HEK293 (cell line): Measurements from ENCODE around the gene PDZRN4.

Experiments
- GLI2 ChIP-seq: fragments of 450-650 bp; formaldehyde crosslinking; IDR thresholded peaks from 2 replicates; pipeline ENCODE4; 2017; ENCODE audit warnings: missing biosample characterization, missing genetic modification characterization, low read depth, borderline replicate concordance
- KLF1 ChIP-seq: fragments of 450-650 bp; formaldehyde crosslinking; IDR thresholded peaks from 2 replicates; pipeline ENCODE4 v1.5.1; 2016; ENCODE audit warnings: missing biosample characterization, missing genetic modification characterization
- KLF7 ChIP-seq: fragments of 450-650 bp; formaldehyde crosslinking; IDR thresholded peaks from 2 replicates; pipeline ENCODE4 v1.5.1; 2016; ENCODE audit warnings: missing biosample characterization, missing genetic modification characterization, borderline replicate concordance
- MZF1 ChIP-seq: fragments of 450-650 bp; formaldehyde crosslinking; IDR thresholded peaks from 2 replicates; pipeline ENCODE4 v1.5.1; 2017; ENCODE audit warnings: missing biosample characterization, missing genetic modification characterization, borderline replicate concordance
- PRDM2 ChIP-seq: fragments of 450-650 bp; formaldehyde crosslinking; IDR thresholded peaks from 2 replicates; pipeline ENCODE4 v1.5.1; 2016; ENCODE audit warnings: missing biosample characterization, missing genetic modification characterization, borderline replicate concordance
- RBAK ChIP-seq: fragments of 450-650 bp; formaldehyde crosslinking; IDR thresholded peaks from 2 replicates; pipeline ENCODE4 v1.5.1; 2016; ENCODE audit warnings: missing biosample characterization, missing genetic modification characterization
- SETDB1 ChIP-seq: IDR thresholded peaks from one replicate; pipeline ENCODE4 v1.6.1; 2017; ENCODE audit warnings: mild to moderate bottlenecking, low read length, moderate library complexity, mixed read lengths; ENCODE audit not compliant: insufficient read length
- SP3 ChIP-seq: fragments of 450-650 bp; formaldehyde crosslinking; IDR thresholded peaks from 2 replicates; pipeline ENCODE4 v1.5.1; 2016; ENCODE audit warnings: missing biosample characterization, missing genetic modification characterization
- TCF7L2 ChIP-seq: IDR thresholded peaks from 2 replicates; pipeline ENCODE4 v1.6.1; 2011; ENCODE audit warnings: low read depth, mild to moderate bottlenecking, inconsistent platforms, low read length, moderate library complexity, borderline replicate concordance
- YY2 ChIP-seq: fragments of 450-650 bp; formaldehyde crosslinking; IDR thresholded peaks from 2 replicates; pipeline ENCODE4 v1.5.1; 2016; ENCODE audit warnings: missing biosample characterization, missing genetic modification characterization
- ZBTB21 ChIP-seq: fragments of 450-650 bp; formaldehyde crosslinking; IDR thresholded peaks from 2 replicates; pipeline ENCODE4 v1.5.1; 2017; ENCODE audit warnings: missing biosample characterization, missing genetic modification characterization
- ZBTB8A ChIP-seq: fragments of 450-650 bp; formaldehyde crosslinking; IDR thresholded peaks from 2 replicates; pipeline ENCODE4 v1.5.1; 2016; ENCODE audit warnings: missing biosample characterization, missing genetic modification characterization
- ZNF18 ChIP-seq: fragments of 450-650 bp; formaldehyde crosslinking; IDR thresholded peaks from 2 replicates; pipeline ENCODE4 v1.5.1; 2016; ENCODE audit warnings: missing biosample characterization, missing genetic modification characterization
- ZNF223 ChIP-seq: fragments of 450-650 bp; formaldehyde crosslinking; IDR thresholded peaks from 2 replicates; pipeline ENCODE4 v1.5.1; 2016; ENCODE audit warnings: missing biosample characterization, missing genetic modification characterization
- ZNF239 ChIP-seq: fragments of 450-650 bp; formaldehyde crosslinking; IDR thresholded peaks from 2 replicates; pipeline ENCODE4 v1.5.1; 2016; ENCODE audit warnings: missing biosample characterization, missing genetic modification characterization
- ZNF24 ChIP-seq: fragments of 450-650 bp; formaldehyde crosslinking; IDR thresholded peaks from 2 replicates; pipeline ENCODE4 v1.5.1; 2016; ENCODE audit warnings: missing biosample characterization, missing genetic modification characterization
- ZNF292 ChIP-seq: fragments of 450-650 bp; formaldehyde crosslinking; IDR thresholded peaks from 2 replicates; pipeline ENCODE4 v1.5.1; 2016; ENCODE audit warnings: low read depth, missing biosample characterization, missing genetic modification characterization, borderline replicate concordance
- ZNF311 ChIP-seq: fragments of 450-650 bp; formaldehyde crosslinking; IDR thresholded peaks from 2 replicates; pipeline ENCODE4 v1.5.1; 2017; ENCODE audit warnings: missing biosample characterization, missing genetic modification characterization, borderline replicate concordance
- ZNF366 ChIP-seq: fragments of 450-650 bp; formaldehyde crosslinking; conservative IDR thresholded peaks from 2 replicates; pipeline ENCODE4 v1.5.1; 2016; ENCODE audit warnings: missing biosample characterization, missing genetic modification characterization
- ZNF433 ChIP-seq: fragments of 450-650 bp; formaldehyde crosslinking; IDR thresholded peaks from 2 replicates; pipeline ENCODE4 v1.5.1; 2016; ENCODE audit warnings: missing biosample characterization, missing genetic modification characterization, low read depth
- ZNF513 ChIP-seq: fragments of 450-650 bp; IDR thresholded peaks from 2 replicates; pipeline ENCODE4 v1.5.1; 2018; ENCODE audit warnings: missing biosample characterization, missing genetic modification characterization
- ZNF514 ChIP-seq: fragments of 450-650 bp; formaldehyde crosslinking; IDR thresholded peaks from 2 replicates; pipeline ENCODE4 v1.5.1; 2016; ENCODE audit warnings: missing biosample characterization, missing genetic modification characterization
- ZNF677 ChIP-seq: fragments of 450-650 bp; IDR thresholded peaks from 2 replicates; pipeline ENCODE4 v1.5.0; 2018; ENCODE audit warnings: missing biosample characterization, mild to moderate bottlenecking, missing genetic modification characterization, moderate library complexity
- ZNF707 ChIP-seq: fragments of 450-650 bp; formaldehyde crosslinking; IDR thresholded peaks from 2 replicates; pipeline ENCODE4 v1.5.1; 2016; ENCODE audit warnings: missing biosample characterization, missing genetic modification characterization
- TF ChIP-seq, protein P1 (sequence below): fragments of 450-650 bp; formaldehyde crosslinking; IDR thresholded peaks from 2 replicates; pipeline ENCODE4 v1.5.1; 2017; ENCODE audit warnings: missing biosample characterization, missing genetic modification characterization
- TF ChIP-seq, protein P2 (sequence below): fragments of 450-650 bp; formaldehyde crosslinking; IDR thresholded peaks from 2 replicates; pipeline ENCODE4 v1.5.0; 2017; ENCODE audit warnings: missing biosample characterization, missing genetic modification characterization, borderline replicate concordance

PDZRN4 gene

DNA sequence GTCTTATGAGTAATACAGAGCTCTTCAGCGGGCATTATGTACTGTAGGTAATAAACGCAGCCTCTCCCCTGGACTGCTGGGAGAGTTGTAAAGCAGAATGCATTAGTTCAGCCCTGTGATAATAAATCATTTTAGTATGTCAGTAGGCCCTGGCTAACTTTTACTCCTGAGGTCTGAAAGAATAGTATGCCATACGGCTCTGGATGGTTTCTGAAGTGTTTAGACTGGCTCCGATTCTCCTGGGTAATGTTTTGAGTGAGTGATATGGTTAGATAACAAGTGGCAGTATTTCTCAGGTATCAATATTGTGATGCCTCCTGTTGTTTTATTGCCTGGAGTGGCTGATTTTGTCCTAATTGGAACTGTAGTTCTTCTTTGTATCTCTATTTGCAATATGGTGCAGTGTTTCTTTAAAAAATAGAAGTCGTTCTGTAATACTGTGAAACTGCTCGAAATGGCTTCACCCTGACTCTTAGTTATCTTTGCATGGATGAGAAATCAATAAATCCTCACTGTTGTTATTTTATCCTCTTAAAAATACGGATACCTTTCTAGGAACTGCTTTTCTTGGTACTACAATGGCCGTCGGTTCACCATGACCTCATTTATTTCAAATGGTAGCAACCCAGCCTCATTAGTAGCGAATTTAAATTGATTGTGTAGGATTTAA, 100.2 kb downstream of the PDZRN4 start (continued):
- TF ChIP-seq KLF1 (tag by site-specific recombination) (peak; percentile 76), SP3 (tag by site-specific recombination) (no peak), ZNF514 (tag by site-specific recombination) (no peak), ZNF18 (tag by site-specific recombination) (peak; percentile 90), ZNF513 (tag by site-specific recombination) (peak; percentile 46), ZNF292 (tag by site-specific recombination) (no peak), ZBTB8A (peak; percentile 75), ZBTB21 (no peak; the same call in 1 of the 2 replicates), ZNF239 (tag by site-specific recombination) (peak; percentile 13; the same call in 1 of the 2 replicates), ZNF24 (peak; percentile 99), GLI2 (tag by site-specific recombination) (peak; percentile 98), YY2 (tag by site-specific recombination) (0 out of 2 replicates have a peak, but pooled peaks have one; percentile 17), ZNF677 (tag by site-specific recombination) (no peak), MZF1 (tag by site-specific recombination) (peak; percentile 76; the same call in 1 of the 2 replicates), RBAK (no peak), ZNF311 (tag by site-specific recombination) (no peak), ZNF707 (tag by site-specific recombination) (no peak), ZNF433 (tag by site-specific recombination) (no peak), SETDB1 (no peak), TCF7L2 (peak; percentile 82), KLF7 (tag by site-specific recombination) (peak; percentile 92; the same call in 1 of the 2 replicates), PRDM2 (tag by site-specific recombination) (no peak), ZNF223 (no peak), ZNF366 (tag by site-specific recombination) (peak; percentile 59)
- TF ChIP-seq, protein P1, sequence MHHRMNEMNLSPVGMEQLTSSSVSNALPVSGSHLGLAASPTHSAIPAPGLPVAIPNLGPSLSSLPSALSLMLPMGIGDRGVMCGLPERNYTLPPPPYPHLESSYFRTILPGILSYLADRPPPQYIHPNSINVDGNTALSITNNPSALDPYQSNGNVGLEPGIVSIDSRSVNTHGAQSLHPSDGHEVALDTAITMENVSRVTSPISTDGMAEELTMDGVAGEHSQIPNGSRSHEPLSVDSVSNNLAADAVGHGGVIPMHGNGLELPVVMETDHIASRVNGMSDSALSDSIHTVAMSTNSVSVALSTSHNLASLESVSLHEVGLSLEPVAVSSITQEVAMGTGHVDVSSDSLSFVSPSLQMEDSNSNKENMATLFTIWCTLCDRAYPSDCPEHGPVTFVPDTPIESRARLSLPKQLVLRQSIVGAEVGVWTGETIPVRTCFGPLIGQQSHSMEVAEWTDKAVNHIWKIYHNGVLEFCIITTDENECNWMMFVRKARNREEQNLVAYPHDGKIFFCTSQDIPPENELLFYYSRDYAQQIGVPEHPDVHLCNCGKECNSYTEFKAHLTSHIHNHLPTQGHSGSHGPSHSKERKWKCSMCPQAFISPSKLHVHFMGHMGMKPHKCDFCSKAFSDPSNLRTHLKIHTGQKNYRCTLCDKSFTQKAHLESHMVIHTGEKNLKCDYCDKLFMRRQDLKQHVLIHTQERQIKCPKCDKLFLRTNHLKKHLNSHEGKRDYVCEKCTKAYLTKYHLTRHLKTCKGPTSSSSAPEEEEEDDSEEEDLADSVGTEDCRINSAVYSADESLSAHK (tag by site-specific recombination): peak; percentile 96
- TF ChIP-seq, protein P2, sequence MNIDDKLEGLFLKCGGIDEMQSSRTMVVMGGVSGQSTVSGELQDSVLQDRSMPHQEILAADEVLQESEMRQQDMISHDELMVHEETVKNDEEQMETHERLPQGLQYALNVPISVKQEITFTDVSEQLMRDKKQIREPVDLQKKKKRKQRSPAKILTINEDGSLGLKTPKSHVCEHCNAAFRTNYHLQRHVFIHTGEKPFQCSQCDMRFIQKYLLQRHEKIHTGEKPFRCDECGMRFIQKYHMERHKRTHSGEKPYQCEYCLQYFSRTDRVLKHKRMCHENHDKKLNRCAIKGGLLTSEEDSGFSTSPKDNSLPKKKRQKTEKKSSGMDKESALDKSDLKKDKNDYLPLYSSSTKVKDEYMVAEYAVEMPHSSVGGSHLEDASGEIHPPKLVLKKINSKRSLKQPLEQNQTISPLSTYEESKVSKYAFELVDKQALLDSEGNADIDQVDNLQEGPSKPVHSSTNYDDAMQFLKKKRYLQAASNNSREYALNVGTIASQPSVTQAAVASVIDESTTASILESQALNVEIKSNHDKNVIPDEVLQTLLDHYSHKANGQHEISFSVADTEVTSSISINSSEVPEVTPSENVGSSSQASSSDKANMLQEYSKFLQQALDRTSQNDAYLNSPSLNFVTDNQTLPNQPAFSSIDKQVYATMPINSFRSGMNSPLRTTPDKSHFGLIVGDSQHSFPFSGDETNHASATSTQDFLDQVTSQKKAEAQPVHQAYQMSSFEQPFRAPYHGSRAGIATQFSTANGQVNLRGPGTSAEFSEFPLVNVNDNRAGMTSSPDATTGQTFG: no peak
